HepG2 (cell line): ENCODE results near the gene TMEM131. TPM values are rescaled to one million over a fixed set of nuclear protein-coding genes. Genes with fewer than 3 reads are reported as not detected.

Experiments
- ATAC-seq: fragments of 200-7000 bp; cut with Tn5 transposase; 3 replicates; pipeline ENCODE4 v1.9.1; 2020; ENCODE audit warnings: mild to moderate bottlenecking, moderate library complexity
- BruUV-seq: library from RNA; stranded (reverse); fragments of 400-500 nt; replicated peaks from 2 replicates; lab custom pipeline; 2021; lab: Mats Ljungman, UMichigan
- CTCF ChIA-PET: fragments of 300-600 bp; formaldehyde crosslinking; extraction: SDS; loops from one replicate; lab custom pipeline; 2021; ENCODE audit warnings: low total read pairs, inconsistent platforms, low intra/inter-chr PET ratio; lab: Yijun Ruan, JAX
- POLR2A ChIA-PET: fragments of 350-600 bp; sonication (Branson Sonifier 250); formaldehyde crosslinking; loops from one replicate; lab custom pipeline; 2020; ENCODE audit warnings: antibody characterized with exemption, inconsistent platforms; lab: Yijun Ruan, JAX
- DNase-seq: peaks from one replicate; pipeline ENCODE4 v3.0.0-alpha.2; 2015; ENCODE audit warnings: low spot score
- FAIRE-seq: peaks from 3 replicates; lab custom pipeline; 2011; peaks lifted over from hg19 to GRCh38; lab: Jason Lieb, UNC
- H2AFZ ChIP-seq: one replicate; pipeline ENCODE4 v1.6.1; 2011; ENCODE audit warnings: low read length, inconsistent platforms
- H3K27ac ChIP-seq: fragments of 300-600 bp; 3 replicates; pipeline ENCODE4 v1.8.0; 2011; ENCODE audit warnings: mixed run types, mild to moderate bottlenecking, mixed read lengths, low read length, inconsistent platforms; ENCODE audit not compliant: insufficient read depth; ENCODE audit errors: extremely low read length
- H3K27me3 ChIP-seq, 2 experiments: fragments of 200-600 bp in 1 of 2; 2 replicates in 1 of 2; 3 replicates in 1 of 2; pipeline versions ENCODE4 v1.6.0 to v1.8.0; 2011; ENCODE audit warnings: low read length in 2 of 2, mild to moderate bottlenecking in 2 of 2, moderate library complexity in 2 of 2, inconsistent platforms in 1 of 2; ENCODE audit not compliant: insufficient read depth in 2 of 2, control insufficient read depth in 1 of 2
- H3K36me3 ChIP-seq, 2 experiments: fragments of 200-600 bp in 1 of 2; replicated peaks in 1 of 2; 2 replicates in 1 of 2; 3 replicates in 1 of 2; pipeline versions ENCODE4 v1.5.1 to v1.8.0; 2011; ENCODE audit warnings: low read length in 2 of 2, inconsistent platforms in 1 of 2; ENCODE audit not compliant: insufficient read depth in 2 of 2, control insufficient read depth in 1 of 2
- H3K4me1 ChIP-seq: 2 replicates; pipeline ENCODE4 v1.5.1; 2012; ENCODE audit warnings: low read length, inconsistent platforms; ENCODE audit not compliant: insufficient read depth
- H3K4me2 ChIP-seq: 2 replicates; pipeline ENCODE4 v1.6.0; 2011; ENCODE audit warnings: low read depth, low read length, inconsistent platforms
- H3K4me3 ChIP-seq, 3 experiments: fragments of 200-600 bp in 1 of 3; sonication (generic), shearing (Covaris generic) in 1 of 3; replicated peaks in 1 of 3; 2 replicates each; pipeline ENCODE4 v1.5.1; 2011 to 2016; ENCODE audit warnings: low read length in 3 of 3, inconsistent platforms in 2 of 3, low read depth in 2 of 3, mild to moderate bottlenecking in 2 of 3, control low read depth in 1 of 3, mixed read lengths in 1 of 3; ENCODE audit not compliant: insufficient read depth in 1 of 3
- H3K79me2 ChIP-seq: one replicate; pipeline ENCODE4 v1.6.1; 2011; ENCODE audit warnings: low read length, inconsistent platforms; ENCODE audit not compliant: insufficient read depth
- H3K9ac ChIP-seq: 2 replicates; pipeline ENCODE4 v1.6.0; 2011; ENCODE audit warnings: mild to moderate bottlenecking, low read depth, low read length, inconsistent platforms; ENCODE audit not compliant: insufficient read depth
- H3K9me3 ChIP-seq: 2 replicates; pipeline ENCODE4 v1.5.1; 2012; ENCODE audit warnings: mild to moderate bottlenecking, low read length
- H4K20me1 ChIP-seq: 2 replicates; pipeline ENCODE4 v1.6.0; 2011; ENCODE audit warnings: inconsistent platforms, mild to moderate bottlenecking, low read length, moderate library complexity; ENCODE audit not compliant: insufficient read depth
- FOXK1 ChIP-seq: sonication (generic); formaldehyde crosslinking; IDR thresholded peaks from 2 replicates; pipeline ENCODE4 v1.4.0; 2020; ENCODE audit warnings: low read depth, missing genetic modification reagents, borderline replicate concordance
- HNF4G ChIP-seq, 2 experiments: sonication (generic) in 1 of 2; formaldehyde crosslinking in 1 of 2; IDR thresholded peaks; 2 replicates each; pipeline versions ENCODE4 v1.4.0 to v1.6.1; 2011 to 2020; ENCODE audit warnings: borderline replicate concordance in 2 of 2, low read depth in 2 of 2, mild to moderate bottlenecking in 2 of 2, low read length in 1 of 2, missing genetic modification reagents in 1 of 2, moderate library complexity in 1 of 2
- HNRNPL ChIP-seq: fragments of 200-400 bp; formaldehyde crosslinking; IDR thresholded peaks from 2 replicates; pipeline ENCODE4 v1.6.1; 2017; ENCODE audit warnings: mild to moderate bottlenecking, low read depth, low read length
- KLF6 ChIP-seq: IDR thresholded peaks from 2 replicates; pipeline ENCODE4 v1.8.0; 2016; ENCODE audit warnings: missing biosample characterization, missing genetic modification reagents
- SKIL ChIP-seq: sonication (generic); formaldehyde crosslinking; IDR thresholded peaks from 2 replicates; pipeline ENCODE4 v1.8.0; 2022; ENCODE audit warnings: missing genetic modification reagents, mild to moderate bottlenecking, moderate library complexity, borderline replicate concordance
- SOX5 ChIP-seq: IDR thresholded peaks from 2 replicates; pipeline ENCODE4 v1.6.1; 2016; ENCODE audit warnings: borderline replicate concordance
- ZNF160 ChIP-seq: sonication (generic); formaldehyde crosslinking; IDR thresholded peaks from 2 replicates; pipeline ENCODE4 v1.8.0; 2022; ENCODE audit warnings: mild to moderate bottlenecking, inconsistent platforms, missing genetic modification reagents
- ZNF180 ChIP-seq: sonication (generic); formaldehyde crosslinking; IDR thresholded peaks from 2 replicates; pipeline ENCODE4 v1.4.0; 2020; ENCODE audit warnings: low read depth, missing genetic modification reagents, borderline replicate concordance
- ZNF441 ChIP-seq: sonication (generic); formaldehyde crosslinking; IDR thresholded peaks from 2 replicates; pipeline ENCODE4 v1.7.0; 2021; ENCODE audit warnings: missing genetic modification reagents, borderline replicate concordance
- ZNF777 ChIP-seq: sonication (generic); formaldehyde crosslinking; IDR thresholded peaks from 2 replicates; pipeline ENCODE4 v1.4.0; 2020; ENCODE audit warnings: missing genetic modification reagents
- WGBS: methylation state at CpG from one replicate; pipeline ENCODE4 v1.1.6; 2017; ENCODE audit warnings: low lambda C conversion rate; 5-methylcytosine and 5-hydroxymethylcytosine counted together
- in situ Hi-C: cut with HindIII; loops from 2 replicates; pipeline ENCODE4 v1.10.0; 2017; ENCODE audit warnings: low pct_unique_long_range_greater_than_20kb; ENCODE audit not compliant: extremely low pct_ligation_motif_present
- intact Hi-C: fragments of 100-400 bp; cut with micrococcal nuclease; formaldehyde crosslinking; loops from one replicate; pipeline ENCODE4 v1.10.0; 2022; ENCODE audit not compliant: unreplicated experiment
- polyA plus RNA-seq, 8 experiments: library from polyadenylated mRNA; depleted of rRNA in 3 of 8; stranded (reverse) in 7 of 8; unstranded in 1 of 8; fragments of >200 nt; fragmentation: Illumina TruSeq in 4 of 8; extraction: Trizol in 4 of 8; gene quantifications; 2 replicates each; pipeline versions ENCODE4 v1.2.1 to v1.2.3, GENCODE V29; 2011 to 2016; ENCODE audit warnings: low read depth in 4 of 8, missing spikeins in 1 of 8, mixed read lengths in 1 of 8; ENCODE audit not compliant: insufficient read depth in 1 of 8
- total RNA-seq, 5 experiments: library from RNA; depleted of rRNA; stranded (reverse); fragments of >200 nt; fragmentation: Illumina TruSeq; extraction: Trizol; gene quantifications; 2 replicates each; pipeline ENCODE4 v1.2.3, GENCODE V29; 2016; ENCODE audit warnings: low read depth in 1 of 5

Gene TMEM131
- total and polyA plus RNA-seq, 2 of the 13 experiments (the other 11 are each of a cell fraction or from before 2014, with no cell fraction given): 17.9 to 19.5 TPM

- TF ChIP-seq HNF4G (IDR thresholded peaks at IDR 0.05; ENCODE audit: borderline replicate concordance, low read depth, low read length) (no peak), HNF4G (CRISPR knock-in tag; IDR thresholded peaks at IDR 0.05; ENCODE audit: borderline replicate concordance, low read depth) (no peak)
- TF ChIP-seq, all 625 proteins: peak for 0
Measured at GRCh38 chr2:98028931-98029717, 33.4 kb upstream of the TMEM131 start (continued).

DNA sequence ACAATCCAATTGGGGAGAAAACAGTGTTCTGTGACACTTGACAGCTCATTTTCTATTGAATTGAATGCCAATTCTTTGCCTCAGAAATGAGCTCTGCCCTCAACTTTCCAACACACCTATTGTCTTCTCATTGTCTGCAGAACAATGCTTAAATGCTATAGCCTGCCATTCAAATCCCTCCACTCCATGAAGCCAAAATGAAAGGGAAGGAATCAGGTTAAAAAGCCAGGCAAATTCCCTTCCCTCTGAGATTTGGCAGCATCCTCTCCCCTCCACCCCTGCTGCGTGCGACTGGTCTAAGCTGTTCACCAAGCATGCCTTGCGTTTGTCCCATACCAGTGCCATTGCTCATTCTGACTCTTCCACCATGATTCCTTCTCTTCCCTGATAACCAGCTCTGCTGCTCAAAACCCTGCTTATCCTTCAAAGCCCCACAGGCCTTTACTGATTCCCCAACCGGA, 32.4 kb upstream of the TMEM131 start:
- Histone ChIP-seq H3K27ac (no peak overlapping the region), H3K4me1 (no peaks in the 10 kb centered on the region), H3K36me3 (no peaks in the 10 kb centered on the region), H3K9ac (no peak overlapping the region), H3K9me3 (no peaks in the 10 kb centered on the region), H3K4me2 (no peak overlapping the region), H4K20me1 (no peaks in the 10 kb centered on the region), H3K79me2 (no peaks in the 10 kb centered on the region), H2AFZ (no peak overlapping the region), H3K4me3 (no peak overlapping the region), H3K27me3 (peaks cover 0 to 5% of the 10 kb centered on the region in 2 experiments; a peak in 1 of 5 replicates)
- 56% methylated on average over 4 of the region's 4 CpGs for WGBS
- in situ Hi-C loops (no loop called here), intact Hi-C loops (no loop called here)
- ChIA-PET POLR2A (no interaction called here), CTCF (no interaction called here)
- no peak for FAIRE-seq
- DNase-seq: no peak
- no peak for ATAC-seq
- BruUV-seq: no TSS peak
- TF ChIP-seq FOXK1 (CRISPR knock-in tag): no peak
- TF ChIP-seq, all 625 proteins: peak for 0

DNA sequence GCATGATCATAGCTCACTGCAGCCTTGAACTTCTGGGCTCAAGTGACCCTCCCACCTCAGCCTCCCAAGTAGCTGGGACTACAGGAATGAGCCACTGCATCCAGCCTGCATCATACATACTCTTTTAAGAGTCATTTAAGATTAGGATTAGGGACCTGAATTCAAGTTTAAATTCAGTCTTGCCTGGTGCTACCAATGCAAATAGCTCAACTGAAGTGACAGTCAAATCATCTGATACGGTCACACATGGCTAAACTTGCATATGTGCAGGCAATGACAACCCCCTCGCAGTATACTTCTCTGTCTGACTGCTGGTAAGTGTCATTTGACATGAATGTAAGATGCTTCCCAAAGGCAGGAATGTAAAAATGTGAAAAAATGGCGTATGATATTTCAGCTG, 31.8 kb upstream of the TMEM131 start:
- Histone ChIP-seq H3K4me3 (no peak overlapping the region), H3K9ac (no peak overlapping the region), H4K20me1 (no peaks in the 10 kb centered on the region), H3K4me1 (no peaks in the 10 kb centered on the region), H3K4me2 (no peak overlapping the region), H3K9me3 (no peaks in the 10 kb centered on the region), H3K27ac (no peak overlapping the region), H2AFZ (no peak overlapping the region), H3K36me3 (no peaks in the 10 kb centered on the region), H3K27me3 (peaks cover 0 to 5% of the 10 kb centered on the region in 2 experiments; a peak in 1 of 5 replicates), H3K79me2 (no peaks in the 10 kb centered on the region)
- ATAC-seq: no peak
- intact Hi-C loops: no loop called here
- CTCF ChIA-PET: no interaction called here
- BruUV-seq: no TSS peak
- in situ Hi-C loops: no loop called here
- 35% methylated on average over 3 of the region's 3 CpGs for WGBS
- FAIRE-seq: no peak
- POLR2A ChIA-PET: no interaction called here
- no peak for DNase-seq
- TF ChIP-seq ZNF160 (CRISPR knock-in tag) (no peak), SKIL (no peak), ZNF180 (no peak), SOX5 (CRISPR knock-in tag) (no peak), HNRNPL (no peak), KLF6 (no peak), ZNF441 (no peak), ZNF777 (CRISPR knock-in tag) (no peak)
